Measurements from ENCODE around the gene PCTP. TPM values are rescaled to one million over a fixed set of nuclear protein-coding genes. Genes with fewer than 3 reads are reported as not detected.
A peak's percentile ranks its signal among the peaks of the same experiment; 100 is the strongest.

Gene PCTP
- total and polyA plus RNA-seq, 12 donors, result 7.2 to 31.7 (median 13.1) TPM

DNA sequence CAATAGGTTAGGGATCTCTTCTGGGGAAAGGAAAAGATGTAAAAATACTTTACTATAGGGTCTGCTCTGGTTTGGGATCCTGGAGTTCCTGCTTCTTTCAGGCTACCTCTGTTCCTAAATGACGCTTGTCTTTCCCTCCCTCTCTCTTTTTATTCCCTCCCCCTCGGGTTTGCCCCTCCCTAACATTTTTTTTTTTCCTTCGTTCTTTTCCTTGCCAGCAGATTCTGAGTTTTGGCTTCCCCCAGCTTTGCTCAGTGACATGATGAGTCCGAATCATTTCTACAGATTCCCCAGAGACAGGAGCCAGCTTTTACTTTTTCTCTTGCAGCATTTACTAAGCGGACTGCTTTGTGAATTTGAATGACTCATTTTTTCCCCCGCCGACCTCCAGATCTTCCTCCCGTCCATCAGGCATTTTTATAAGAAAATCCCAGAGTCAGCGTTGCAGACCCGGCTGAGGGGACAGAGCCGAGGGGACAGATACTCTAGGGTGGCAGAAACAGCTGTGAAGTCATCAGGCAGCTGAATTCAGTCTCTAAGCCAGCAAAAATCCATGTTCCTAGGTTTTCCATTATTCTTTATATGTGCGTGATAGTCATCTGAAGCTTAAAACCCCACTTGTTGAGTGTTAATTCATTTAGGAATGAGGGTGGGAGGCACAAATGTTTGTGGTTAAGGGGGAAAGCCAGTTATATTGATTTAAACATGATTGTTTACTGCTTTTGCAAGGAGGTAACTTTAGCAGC is 27.9 kb upstream of the PCTP start, which contains the start of gene TMEM100:
TSS of gene TMEM100 (minus strand) at position 123 of the 746 bp plus-strand sequence. CDS start 1,794 bp downstream, outside the sequence.
- H3K27me3 ChIP-seq, result no peaks in the 10 kb centered on the region
- peak; percentile 39 to 78 (median 63) for DNase-seq
- 2 to 11% (median 6%) methylated on average over 11 to 12 of the region's 12 CpGs for WGBS, 4 donors
- peak within 1 kb of the TSS in 4 of 5 donors; percentile 6 to 68 (median 56) for H3K27ac ChIP-seq
- H3K36me3 ChIP-seq (replicated peaks in 1 of 2), result no peaks in the 10 kb centered on the region
- H3K4me3 ChIP-seq, result peak within 1 kb of the TSS in 1 of 4 donors; percentile 12
- H3K4me1 ChIP-seq (replicated peaks in 1 of 2), result peaks cover 8 to 14% of the 10 kb centered on the region in 2 donors
- H3K9me3 ChIP-seq (replicated peaks in 1 of 3), result no peaks in the 10 kb centered on the region
- peak in 1 of 2 donors; percentile 10 for TF ChIP-seq POLR2A (IDR thresholded peaks at IDR 0.05)
- TF ChIP-seq CTCF (IDR thresholded peaks at IDR 0.05), result no peak
- intact Hi-C loops (cut with DNase I), result loop anchor here in 1 of 2 donors (5.0 kb wide), 1 partner anchor 44 kb away; no protein-coding TSS in a partner anchor

DNA sequence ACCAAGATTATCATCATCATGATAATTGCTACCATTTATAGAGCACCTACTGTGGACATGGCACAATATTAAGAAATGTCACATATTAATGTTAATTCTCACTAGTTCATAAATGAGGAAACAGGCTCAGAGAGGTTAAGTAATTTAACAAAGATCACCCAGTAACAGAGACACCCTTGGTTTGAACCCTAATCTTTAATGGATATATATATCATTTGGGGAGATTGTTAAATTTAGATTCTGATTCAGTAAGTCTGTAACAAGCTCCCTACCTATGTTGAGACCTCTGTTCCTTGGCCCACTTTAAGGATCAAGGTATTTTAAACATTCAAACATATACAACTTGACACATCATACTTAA is 27.4 kb upstream of the PCTP start:
- Histone ChIP-seq H3K27me3 (no peaks in the 10 kb centered on the region), H3K36me3 (replicated peaks in 1 of 2) (no peaks in the 10 kb centered on the region), H3K4me1 (replicated peaks in 1 of 2) (peaks cover 8 to 14% of the 10 kb centered on the region in 2 donors), H3K9me3 (replicated peaks in 1 of 3) (no peaks in the 10 kb centered on the region), H3K4me3 (no peak overlapping the region), H3K27ac (peak overlapping the region in 2 of 5 donors; percentile 68)
- DNase-seq, result no peak
- TF ChIP-seq CTCF (IDR thresholded peaks at IDR 0.05) (no peak), POLR2A (IDR thresholded peaks at IDR 0.05) (no peak)
- intact Hi-C loops (cut with DNase I), result loop anchor here in 1 of 2 donors (5.0 kb wide), 1 partner anchor 44 kb away; no protein-coding TSS in a partner anchor

- TF ChIP-seq CTCF (IDR thresholded peaks at IDR 0.05) (no peak), POLR2A (IDR thresholded peaks at IDR 0.05) (no peak)
- Histone ChIP-seq H3K4me3 (no peak overlapping the region), H3K27ac (no peak overlapping the region), H3K36me3 (replicated peaks in 1 of 2) (no peaks in the 10 kb centered on the region), H3K4me1 (replicated peaks in 1 of 2) (peaks cover 8 to 22% of the 10 kb centered on the region in 2 donors), H3K9me3 (replicated peaks in 1 of 3) (no peaks in the 10 kb centered on the region), H3K27me3 (no peaks in the 10 kb centered on the region)
- DNase-seq, result peak; percentile 39 to 85 (median 80)
- 35 to 48% (median 37%) methylated on average over 2 of the region's 2 CpGs for WGBS, 4 donors
- intact Hi-C loops (cut with DNase I), result no loop called here
Measured at GRCh38 chr17:55726440-55726839, 24.4 kb upstream of the PCTP start.

DNA sequence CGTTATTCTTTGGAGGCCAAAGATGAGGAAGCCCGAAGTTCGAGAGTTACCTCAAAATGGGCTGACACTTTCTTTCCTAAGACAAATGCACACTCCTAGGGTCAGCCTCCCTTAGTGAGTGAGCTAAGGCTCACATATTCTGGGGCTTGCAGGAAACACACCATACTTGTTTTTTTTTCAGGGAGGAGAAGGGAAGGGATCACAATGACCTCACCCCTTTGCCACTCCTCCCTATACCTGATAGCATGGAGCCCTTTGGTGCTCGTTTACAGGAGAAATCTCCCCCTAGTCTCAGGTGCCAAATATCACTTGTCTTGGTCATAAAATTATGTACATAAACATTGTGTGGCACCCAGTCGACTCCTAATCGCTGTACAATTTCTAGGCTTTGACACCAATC is 23.6 kb upstream of the PCTP start:
- TF ChIP-seq POLR2A (IDR thresholded peaks at IDR 0.05) (no peak), CTCF (IDR thresholded peaks at IDR 0.05) (no peak)
- no peak overlapping the region for H3K27ac ChIP-seq
- H3K4me1 ChIP-seq (replicated peaks in 1 of 2), result peaks cover 8 to 28% of the 10 kb centered on the region in 2 donors
- no peak overlapping the region for H3K4me3 ChIP-seq
- WGBS, 4 donors, result 77 to 86% (median 82%) methylated on average over 6 of the region's 6 CpGs
- H3K36me3 ChIP-seq (replicated peaks in 1 of 2), result no peaks in the 10 kb centered on the region
- no peak for DNase-seq
- intact Hi-C loops (cut with DNase I), result no loop called here
- no peaks in the 10 kb centered on the region for H3K9me3 ChIP-seq (replicated peaks in 1 of 3)
- no peaks in the 10 kb centered on the region for H3K27me3 ChIP-seq
